Vagina (tissue), 2 donors: ENCODE results near the gene MAML2.

Source experiments
- POLR2A ChIP-seq, 2 donors: fragments of 450-650 bp; IDR thresholded peaks; one replicate each; pipeline ENCODE4 v1.6.1; 2017; ENCODE audit warnings: antibody characterized with exemption in 2 of 2, mild to moderate bottlenecking in 2 of 2, moderate library complexity in 2 of 2
- POLR2AphosphoS5 ChIP-seq, 2 donors: sonication (generic); formaldehyde crosslinking; IDR thresholded peaks; one replicate each; pipeline ENCODE4 v1.9.0; 2017; ENCODE audit warnings: antibody characterized with exemption in 2 of 2, mild to moderate bottlenecking in 2 of 2, low read depth in 1 of 2; ENCODE audit not compliant: insufficient read depth in 1 of 2
- TF ChIP-seq, protein P1 (sequence below), 3 experiments: fragments of 450-650 bp in 2 of 3; fragments of 200-600 bp in 1 of 3; sonication (generic) in 1 of 3; IDR thresholded peaks; one replicate each; pipeline ENCODE4 v1.5.1; 2017 to 2019; ENCODE audit warnings: antibody characterized with exemption in 3 of 3, mild to moderate bottlenecking in 2 of 3, moderate library complexity in 2 of 3

DNA sequence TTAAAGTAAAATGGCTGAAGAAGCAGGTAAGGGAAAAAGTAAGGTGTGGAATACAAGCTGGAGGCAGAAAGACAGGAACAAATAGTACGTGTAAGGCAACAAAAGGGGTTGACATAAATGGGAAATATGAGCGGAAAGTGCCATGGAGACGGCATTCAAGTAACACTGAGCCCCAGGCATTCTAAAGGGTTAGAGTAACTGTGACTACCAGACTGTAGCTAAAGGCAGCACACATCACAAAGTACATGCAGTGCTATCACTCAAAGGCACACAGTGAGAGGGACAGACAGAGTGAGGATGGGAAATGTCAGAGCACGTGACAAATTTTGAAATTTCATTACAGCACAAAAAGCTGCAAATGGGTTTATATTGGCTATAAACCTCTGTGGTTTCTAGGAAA lies 13.9 kb upstream of the MAML2 start:
- TF ChIP-seq, protein P1, sequence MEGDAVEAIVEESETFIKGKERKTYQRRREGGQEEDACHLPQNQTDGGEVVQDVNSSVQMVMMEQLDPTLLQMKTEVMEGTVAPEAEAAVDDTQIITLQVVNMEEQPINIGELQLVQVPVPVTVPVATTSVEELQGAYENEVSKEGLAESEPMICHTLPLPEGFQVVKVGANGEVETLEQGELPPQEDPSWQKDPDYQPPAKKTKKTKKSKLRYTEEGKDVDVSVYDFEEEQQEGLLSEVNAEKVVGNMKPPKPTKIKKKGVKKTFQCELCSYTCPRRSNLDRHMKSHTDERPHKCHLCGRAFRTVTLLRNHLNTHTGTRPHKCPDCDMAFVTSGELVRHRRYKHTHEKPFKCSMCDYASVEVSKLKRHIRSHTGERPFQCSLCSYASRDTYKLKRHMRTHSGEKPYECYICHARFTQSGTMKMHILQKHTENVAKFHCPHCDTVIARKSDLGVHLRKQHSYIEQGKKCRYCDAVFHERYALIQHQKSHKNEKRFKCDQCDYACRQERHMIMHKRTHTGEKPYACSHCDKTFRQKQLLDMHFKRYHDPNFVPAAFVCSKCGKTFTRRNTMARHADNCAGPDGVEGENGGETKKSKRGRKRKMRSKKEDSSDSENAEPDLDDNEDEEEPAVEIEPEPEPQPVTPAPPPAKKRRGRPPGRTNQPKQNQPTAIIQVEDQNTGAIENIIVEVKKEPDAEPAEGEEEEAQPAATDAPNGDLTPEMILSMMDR (IDR thresholded peaks at IDR 0.05): no peak
- no peak for TF ChIP-seq POLR2AphosphoS5 (IDR thresholded peaks at IDR 0.05; ENCODE audit: insufficient read depth in 1 of 2, low read depth in 1 of 2)
- no peak for TF ChIP-seq POLR2A (IDR thresholded peaks at IDR 0.05)
